ENCODE results near the gene ADAP1.
"Not testable (repeated sequence)": the region's sequence is repeated elsewhere in the genome, so short reads cannot be mapped to it uniquely, and the experiment has no call there.

The ADAP1 gene

DNA sequence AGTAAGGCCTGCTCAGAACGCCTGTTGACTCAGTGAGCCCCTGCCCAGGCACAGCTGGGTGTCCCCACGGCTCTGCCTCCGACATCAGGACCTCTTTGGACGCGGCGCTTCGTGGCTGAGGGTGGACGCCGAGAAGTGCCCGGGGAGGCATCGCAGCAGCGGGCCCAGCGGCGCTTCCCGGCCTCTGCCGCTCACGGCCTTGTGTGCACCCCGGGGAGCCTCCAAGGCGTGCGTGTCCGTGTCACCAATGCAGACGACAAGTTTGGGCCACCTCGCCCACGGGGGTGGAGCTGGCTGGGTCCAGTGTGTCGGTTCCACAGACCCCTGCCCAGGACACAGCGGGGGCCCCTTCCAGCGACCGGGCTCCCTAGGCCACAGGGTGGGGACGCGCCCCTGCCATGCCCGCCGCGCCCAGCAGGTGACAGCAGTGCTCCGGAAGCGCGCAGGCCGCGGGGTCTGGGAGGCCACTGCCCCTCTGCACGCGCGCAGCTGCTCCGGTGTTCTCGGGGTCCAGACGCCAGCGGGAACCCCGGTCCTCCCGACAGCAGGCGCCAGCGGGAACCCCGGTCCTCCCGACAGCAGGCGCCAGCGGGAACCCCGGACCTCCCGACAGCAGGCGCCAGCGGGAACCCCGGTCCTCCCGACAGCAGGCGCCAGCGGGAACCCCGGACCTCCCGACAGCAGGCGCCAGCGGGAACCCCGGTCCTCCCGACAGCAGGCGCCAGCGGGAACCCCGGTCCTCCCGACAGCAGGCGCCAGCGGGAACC, 45.7 kb downstream of the ADAP1 start:
- TF ChIP-seq, protein P1, sequence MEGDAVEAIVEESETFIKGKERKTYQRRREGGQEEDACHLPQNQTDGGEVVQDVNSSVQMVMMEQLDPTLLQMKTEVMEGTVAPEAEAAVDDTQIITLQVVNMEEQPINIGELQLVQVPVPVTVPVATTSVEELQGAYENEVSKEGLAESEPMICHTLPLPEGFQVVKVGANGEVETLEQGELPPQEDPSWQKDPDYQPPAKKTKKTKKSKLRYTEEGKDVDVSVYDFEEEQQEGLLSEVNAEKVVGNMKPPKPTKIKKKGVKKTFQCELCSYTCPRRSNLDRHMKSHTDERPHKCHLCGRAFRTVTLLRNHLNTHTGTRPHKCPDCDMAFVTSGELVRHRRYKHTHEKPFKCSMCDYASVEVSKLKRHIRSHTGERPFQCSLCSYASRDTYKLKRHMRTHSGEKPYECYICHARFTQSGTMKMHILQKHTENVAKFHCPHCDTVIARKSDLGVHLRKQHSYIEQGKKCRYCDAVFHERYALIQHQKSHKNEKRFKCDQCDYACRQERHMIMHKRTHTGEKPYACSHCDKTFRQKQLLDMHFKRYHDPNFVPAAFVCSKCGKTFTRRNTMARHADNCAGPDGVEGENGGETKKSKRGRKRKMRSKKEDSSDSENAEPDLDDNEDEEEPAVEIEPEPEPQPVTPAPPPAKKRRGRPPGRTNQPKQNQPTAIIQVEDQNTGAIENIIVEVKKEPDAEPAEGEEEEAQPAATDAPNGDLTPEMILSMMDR (IDR thresholded peaks at IDR 0.05; ENCODE audit: insufficient read depth, low read length), result peak; percentile 52
- peak overlapping the region; percentile 25 for H3K4me3 ChIP-seq (replicated peaks; ENCODE audit: insufficient read depth, low read length)
- H3K27me3 ChIP-seq (ENCODE audit: insufficient read depth, poor library complexity, severe bottlenecking), result not testable (repeated sequence)
- peak overlapping the region; percentile 26; the same call in 1 of the 2 replicates for H3K27ac ChIP-seq (replicated peaks)
- DNase-seq (ENCODE audit: low read depth in 1 of 2, low spot score in 1 of 2), result peak; percentile 53 to 64

DNA sequence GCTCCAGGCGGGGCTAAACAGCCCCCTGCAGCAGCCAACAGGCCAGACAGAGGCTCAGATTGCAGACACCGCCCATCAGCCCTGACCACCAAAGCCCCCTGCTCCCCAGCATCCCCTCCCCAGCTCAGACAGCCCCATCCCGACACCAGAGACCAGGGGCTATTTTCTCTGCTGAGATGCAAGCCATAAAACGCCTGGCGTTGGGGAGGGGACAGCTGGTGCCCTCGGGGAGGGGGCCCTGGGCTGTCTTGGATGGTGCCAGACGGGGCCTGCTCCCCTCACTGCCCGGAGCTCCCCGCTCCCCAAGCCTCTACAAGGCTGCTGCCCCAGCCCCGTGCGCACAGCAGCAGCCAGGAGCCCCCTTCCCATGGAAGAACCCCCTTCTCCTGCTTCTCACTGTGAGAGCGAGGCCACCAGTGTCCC, 46.3 kb downstream of the ADAP1 start:
- TF ChIP-seq, protein P1 (IDR thresholded peaks at IDR 0.05; ENCODE audit: insufficient read depth, low read length), result no peak
- TF ChIP-seq SPI1 (IDR thresholded peaks at IDR 0.05; ENCODE audit: borderline replicate concordance, low read depth) (no peak), POLR2AphosphoS5 (IDR thresholded peaks at IDR 0.05; ENCODE audit: low read depth) (no peak), GABPA (IDR thresholded peaks at IDR 0.05; ENCODE audit: low read depth) (no peak)
- TF ChIP-seq, protein P2, sequence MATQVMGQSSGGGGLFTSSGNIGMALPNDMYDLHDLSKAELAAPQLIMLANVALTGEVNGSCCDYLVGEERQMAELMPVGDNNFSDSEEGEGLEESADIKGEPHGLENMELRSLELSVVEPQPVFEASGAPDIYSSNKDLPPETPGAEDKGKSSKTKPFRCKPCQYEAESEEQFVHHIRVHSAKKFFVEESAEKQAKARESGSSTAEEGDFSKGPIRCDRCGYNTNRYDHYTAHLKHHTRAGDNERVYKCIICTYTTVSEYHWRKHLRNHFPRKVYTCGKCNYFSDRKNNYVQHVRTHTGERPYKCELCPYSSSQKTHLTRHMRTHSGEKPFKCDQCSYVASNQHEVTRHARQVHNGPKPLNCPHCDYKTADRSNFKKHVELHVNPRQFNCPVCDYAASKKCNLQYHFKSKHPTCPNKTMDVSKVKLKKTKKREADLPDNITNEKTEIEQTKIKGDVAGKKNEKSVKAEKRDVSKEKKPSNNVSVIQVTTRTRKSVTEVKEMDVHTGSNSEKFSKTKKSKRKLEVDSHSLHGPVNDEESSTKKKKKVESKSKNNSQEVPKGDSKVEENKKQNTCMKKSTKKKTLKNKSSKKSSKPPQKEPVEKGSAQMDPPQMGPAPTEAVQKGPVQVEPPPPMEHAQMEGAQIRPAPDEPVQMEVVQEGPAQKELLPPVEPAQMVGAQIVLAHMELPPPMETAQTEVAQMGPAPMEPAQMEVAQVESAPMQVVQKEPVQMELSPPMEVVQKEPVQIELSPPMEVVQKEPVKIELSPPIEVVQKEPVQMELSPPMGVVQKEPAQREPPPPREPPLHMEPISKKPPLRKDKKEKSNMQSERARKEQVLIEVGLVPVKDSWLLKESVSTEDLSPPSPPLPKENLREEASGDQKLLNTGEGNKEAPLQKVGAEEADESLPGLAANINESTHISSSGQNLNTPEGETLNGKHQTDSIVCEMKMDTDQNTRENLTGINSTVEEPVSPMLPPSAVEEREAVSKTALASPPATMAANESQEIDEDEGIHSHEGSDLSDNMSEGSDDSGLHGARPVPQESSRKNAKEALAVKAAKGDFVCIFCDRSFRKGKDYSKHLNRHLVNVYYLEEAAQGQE (IDR thresholded peaks at IDR 0.05; ENCODE audit: insufficient replicate concordance, low read depth), result no peak
- Histone ChIP-seq H3K4me3 (replicated peaks; ENCODE audit: insufficient read depth, low read length) (no peak overlapping the region), H3K27me3 (ENCODE audit: insufficient read depth, poor library complexity, severe bottlenecking) (no peaks in the 10 kb centered on the region), H3K27ac (replicated peaks) (no peak overlapping the region)
- DNase-seq (ENCODE audit: low read depth in 1 of 2, low spot score in 1 of 2), result no peak

DNA sequence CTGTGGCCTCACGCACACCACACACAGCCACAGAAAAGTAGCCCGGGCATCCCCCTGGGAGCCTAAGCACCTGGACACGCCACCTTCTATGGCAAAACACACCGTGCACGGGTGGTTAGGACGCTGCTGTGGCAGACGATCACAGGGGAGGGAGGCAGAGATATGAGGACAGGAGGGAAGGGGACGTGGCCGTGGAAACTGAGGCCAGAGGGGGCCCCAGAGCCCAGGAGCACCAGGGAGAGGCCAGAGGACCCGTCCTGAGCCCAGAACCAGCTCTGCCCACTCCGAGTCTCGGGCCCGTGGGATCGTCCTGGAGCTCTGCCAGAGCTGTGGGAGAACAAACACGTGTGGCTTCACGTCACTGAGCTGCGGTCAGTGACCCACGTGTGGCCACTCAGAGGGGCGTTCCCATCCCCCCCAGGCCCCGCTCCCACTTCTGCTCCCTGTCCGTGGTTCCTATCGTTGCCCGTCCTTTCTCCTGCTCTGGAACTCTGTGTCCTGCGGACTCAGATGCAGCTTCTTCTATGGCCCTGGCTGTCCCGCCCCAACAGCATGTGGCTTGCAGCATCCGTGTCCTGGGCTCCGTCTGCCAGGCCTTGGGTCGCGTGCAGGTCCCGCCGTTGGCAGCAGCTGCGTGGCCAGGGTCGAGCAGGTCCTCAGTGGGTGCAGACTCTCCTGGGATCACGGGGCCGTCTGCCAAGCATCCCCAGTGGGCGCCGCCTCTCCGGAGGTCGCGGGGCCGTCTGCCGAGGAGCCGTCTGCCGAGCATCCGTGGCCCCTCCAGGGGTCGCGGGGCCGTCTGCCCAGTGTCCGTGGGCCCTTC, 47.1 kb downstream of the ADAP1 start:
- Histone ChIP-seq H3K27ac (replicated peaks) (no peak overlapping the region), H3K27me3 (ENCODE audit: insufficient read depth, poor library complexity, severe bottlenecking) (no peaks in the 10 kb centered on the region), H3K4me3 (replicated peaks; ENCODE audit: insufficient read depth, low read length) (no peak overlapping the region)
- no peak for DNase-seq (ENCODE audit: low read depth in 1 of 2, low spot score in 1 of 2)
- TF ChIP-seq, protein P2 (IDR thresholded peaks at IDR 0.05; ENCODE audit: insufficient replicate concordance, low read depth), result no peak
- TF ChIP-seq SPI1 (IDR thresholded peaks at IDR 0.05; ENCODE audit: borderline replicate concordance, low read depth), result no peak; the same call in 1 of the 2 replicates
- no peak for TF ChIP-seq POLR2AphosphoS5 (IDR thresholded peaks at IDR 0.05; ENCODE audit: low read depth)

DNA sequence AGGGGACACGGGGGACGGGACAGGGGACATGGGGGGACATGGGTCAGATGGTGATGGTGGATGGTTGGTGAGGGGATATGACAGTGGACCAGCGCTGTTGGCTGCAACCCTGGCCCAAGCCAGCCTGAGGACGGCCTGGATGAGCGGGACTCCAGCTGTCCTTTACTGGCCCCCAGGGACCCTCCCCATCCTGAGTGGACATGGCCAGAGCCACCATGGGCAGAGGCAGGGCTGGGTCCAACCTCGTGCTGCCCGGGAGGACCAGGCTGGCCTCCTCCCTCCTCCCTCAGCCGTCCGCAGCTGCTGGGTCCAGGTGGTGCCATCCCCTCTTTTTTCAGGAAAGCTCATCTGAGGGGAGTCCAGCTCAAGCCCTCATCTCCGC, 47.7 kb downstream of the ADAP1 start:
- Histone ChIP-seq H3K4me3 (replicated peaks; ENCODE audit: insufficient read depth, low read length) (no peak overlapping the region), H3K27ac (replicated peaks) (no peak overlapping the region), H3K27me3 (ENCODE audit: insufficient read depth, poor library complexity, severe bottlenecking) (no peaks in the 10 kb centered on the region)
- DNase-seq (ENCODE audit: low read depth in 1 of 2, low spot score in 1 of 2), result no peak
- TF ChIP-seq POLR2AphosphoS5 (IDR thresholded peaks at IDR 0.05; ENCODE audit: low read depth), result no peak
- TF ChIP-seq, protein P2 (IDR thresholded peaks at IDR 0.05; ENCODE audit: insufficient replicate concordance, low read depth), result no peak
- TF ChIP-seq SPI1 (IDR thresholded peaks at IDR 0.05; ENCODE audit: borderline replicate concordance, low read depth), result no peak
- no peak for TF ChIP-seq GABPA (IDR thresholded peaks at IDR 0.05; ENCODE audit: low read depth)
- TF ChIP-seq, protein P1 (IDR thresholded peaks at IDR 0.05; ENCODE audit: insufficient read depth, low read length), result no peak
